Neural cell (in vitro differentiated cells): ENCODE results near the gene PPFIA4.

Source experiments
- CTCF ChIP-seq: fragments of 450-650 bp; IDR thresholded peaks from 2 replicates; pipeline ENCODE4 v1.5.1; 2014; ENCODE audit warnings: antibody characterized with exemption, mild to moderate bottlenecking, moderate library complexity; ENCODE audit not compliant: poor library complexity, severe bottlenecking
- EP300 ChIP-seq: fragments of 450-650 bp; conservative IDR thresholded peaks from 2 replicates; pipeline ENCODE4 v1.6.1; 2014; ENCODE audit warnings: antibody characterized with exemption, mild to moderate bottlenecking, moderate library complexity; ENCODE audit not compliant: poor library complexity, severe bottlenecking
- EZH2 ChIP-seq: fragments of 200-600, 300-800 bp; shearing (Covaris generic), sonication (generic); IDR thresholded peaks from 2 replicates; pipeline ENCODE4 v1.6.1; 2014; ENCODE audit warnings: antibody characterized with exemption, low read length, borderline replicate concordance, mild to moderate bottlenecking; ENCODE audit not compliant: insufficient read depth, poor library complexity, severe bottlenecking
- POLR2AphosphoS5 ChIP-seq: IDR thresholded peaks from 2 replicates; pipeline ENCODE4 v1.6.1; 2012

- TF ChIP-seq CTCF = no peak
- TF ChIP-seq EZH2 = no peak
- no peak for TF ChIP-seq EP300
- TF ChIP-seq POLR2AphosphoS5 = no peak
Observed at GRCh38 chr1:202989879-202990278, 36.4 kb upstream of the PPFIA4 start.
